IPS DF 6.9 (cell line): ENCODE results near the gene TARS1.
A peak's percentile ranks its signal among the peaks of the same experiment; 100 is the strongest.
"Not testable (repeated sequence)": the region's sequence is repeated elsewhere in the genome, so short reads cannot be mapped to it uniquely, and the experiment has no call there.

Experiments used
- DNase-seq: peaks from one replicate; pipeline ENCODE4 v3.0.0-alpha.2; 2013; ENCODE audit warnings: low read depth, low spot score
- H3K27ac ChIP-seq: one replicate; pipeline ENCODE4 v1.5.1; 2013; ENCODE audit warnings: low read length, control low read depth
- H3K27me3 ChIP-seq: 2 replicates; pipeline ENCODE4 v1.6.1; 2013; ENCODE audit warnings: mild to moderate bottlenecking, low read length; ENCODE audit not compliant: control insufficient read depth, insufficient read depth
- H3K36me3 ChIP-seq: 2 replicates; pipeline ENCODE4 v1.6.1; 2013; ENCODE audit warnings: low read length; ENCODE audit not compliant: control insufficient read depth, insufficient read depth
- H3K4me1 ChIP-seq: 2 replicates; pipeline ENCODE4 v1.6.1; 2013; ENCODE audit warnings: low read length; ENCODE audit not compliant: control insufficient read depth, insufficient read depth
- H3K4me3 ChIP-seq: 2 replicates; pipeline ENCODE4 v1.5.1; 2013; ENCODE audit warnings: mild to moderate bottlenecking, low read length
- H3K9me3 ChIP-seq: 2 replicates; pipeline ENCODE4 v1.6.1; 2013; ENCODE audit warnings: low read length, inconsistent platforms; ENCODE audit not compliant: control insufficient read depth, insufficient read depth
- WGBS: extraction: QIAGEN DNeasy Blood & Tissue Kit; methylation state at CpG from one replicate; pipeline ENCODE4 v1.1.7; 2013; ENCODE audit warnings: mixed read lengths, missing lambda C conversion rate; ENCODE audit not compliant: insufficient read length, insufficient coverage; 5-methylcytosine and 5-hydroxymethylcytosine counted together

The TARS1 gene

GRCh38 chr5:33417632-33418031 is 23.1 kb upstream of the TARS1 start:
- Histone ChIP-seq H3K9me3 (no peaks in the 10 kb centered on the region), H3K27me3 (no peaks in the 10 kb centered on the region), H3K4me1 (no peaks in the 10 kb centered on the region), H3K36me3 (no peaks in the 10 kb centered on the region), H3K27ac (no peak overlapping the region), H3K4me3 (no peak overlapping the region)
- no peak for DNase-seq

DNA sequence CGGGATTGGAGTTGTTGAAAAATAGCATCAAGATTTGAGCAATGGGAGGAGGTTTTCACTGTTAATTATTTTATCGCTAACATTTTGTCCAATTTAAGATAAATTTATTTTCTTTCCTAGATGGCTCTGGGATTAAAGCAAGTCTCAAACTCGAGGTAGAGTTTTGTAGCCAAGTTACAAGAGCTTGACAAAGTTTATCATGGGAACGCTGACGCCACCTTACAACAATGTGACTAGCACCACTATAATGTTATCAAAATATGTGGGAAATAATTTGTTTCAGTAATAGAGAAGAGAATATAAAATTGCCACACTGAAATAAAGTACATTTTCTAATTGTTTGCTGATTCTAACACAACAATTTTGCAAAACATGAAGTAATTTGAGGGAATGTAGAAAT is 19.8 kb upstream of the TARS1 start:
- no peaks in the 10 kb centered on the region for H3K4me1 ChIP-seq
- DNase-seq, result no peak
- H3K4me3 ChIP-seq, result no peak overlapping the region
- H3K27me3 ChIP-seq, result no peaks in the 10 kb centered on the region
- no peak overlapping the region for H3K27ac ChIP-seq
- WGBS, result 100% methylated on average over 1 of the region's 5 CpGs
- no peaks in the 10 kb centered on the region for H3K36me3 ChIP-seq
- no peaks in the 10 kb centered on the region for H3K9me3 ChIP-seq

DNA sequence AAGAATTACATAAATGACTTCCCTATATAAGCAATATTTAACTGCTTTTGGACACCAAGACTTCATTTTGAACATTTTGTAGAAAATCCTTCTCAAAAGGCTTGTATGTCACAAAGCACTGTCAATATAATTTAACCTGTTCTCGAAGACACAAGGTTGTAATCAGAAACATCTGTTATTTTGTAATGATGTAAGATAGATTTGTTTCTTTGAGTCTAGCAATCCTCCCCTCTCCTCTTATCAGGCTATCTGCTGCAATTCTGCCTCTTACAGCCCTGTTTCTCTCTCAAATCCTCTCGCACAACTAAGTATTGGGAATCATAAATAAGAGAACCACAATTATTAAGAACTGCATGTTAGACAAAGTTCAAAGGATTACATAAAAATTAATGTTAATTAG is 18.6 kb upstream of the TARS1 start:
- no peak for DNase-seq
- H3K9me3 ChIP-seq, result no peaks in the 10 kb centered on the region
- H3K27ac ChIP-seq, result no peak overlapping the region
- no CpG with 5 or more reads among the region's 2 CpGs for WGBS
- no peaks in the 10 kb centered on the region for H3K27me3 ChIP-seq
- no peaks in the 10 kb centered on the region for H3K4me1 ChIP-seq
- no peaks in the 10 kb centered on the region for H3K36me3 ChIP-seq
- H3K4me3 ChIP-seq, result no peak overlapping the region

GRCh38 chr5:33423018-33423630 is 17.6 kb upstream of the TARS1 start:
- Histone ChIP-seq H3K27me3 (no peaks in the 10 kb centered on the region), H3K9me3 (no peaks in the 10 kb centered on the region), H3K4me1 (no peaks in the 10 kb centered on the region), H3K36me3 (no peaks in the 10 kb centered on the region), H3K27ac (no peak overlapping the region), H3K4me3 (no peak overlapping the region)
- no CpG with 5 or more reads among the region's 3 CpGs for WGBS
- no peak for DNase-seq

DNA sequence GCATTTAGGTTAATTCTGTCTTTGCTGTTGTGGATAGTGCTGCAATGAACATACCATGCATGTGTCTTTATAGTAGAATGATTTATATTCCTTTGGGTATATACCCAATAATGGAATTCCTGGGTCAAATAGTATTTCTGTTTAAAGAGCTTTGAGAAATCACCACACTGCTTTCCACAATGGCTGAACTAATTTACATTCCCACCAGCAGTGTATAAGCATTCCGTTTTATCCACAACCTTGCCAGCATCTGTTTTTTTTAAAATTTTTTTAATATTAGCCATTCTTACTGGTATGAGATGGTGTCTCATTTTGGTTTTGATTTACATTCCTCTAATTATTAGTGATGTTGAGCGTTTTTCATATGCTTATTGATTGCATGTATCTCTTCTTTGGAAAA is 15.5 kb upstream of the TARS1 start:
- no peak overlapping the region for H3K4me3 ChIP-seq
- H3K27me3 ChIP-seq, result no peaks in the 10 kb centered on the region
- DNase-seq, result no peak
- no peaks in the 10 kb centered on the region for H3K9me3 ChIP-seq
- H3K4me1 ChIP-seq, result no peaks in the 10 kb centered on the region
- no peaks in the 10 kb centered on the region for H3K36me3 ChIP-seq
- no CpG with 5 or more reads among the region's 2 CpGs for WGBS
- H3K27ac ChIP-seq, result no peak overlapping the region

- no peaks in the 10 kb centered on the region for H3K27me3 ChIP-seq
- no peaks in the 10 kb centered on the region for H3K36me3 ChIP-seq
- no peak overlapping the region for H3K4me3 ChIP-seq
- no peaks in the 10 kb centered on the region for H3K4me1 ChIP-seq
- H3K27ac ChIP-seq, result no peak overlapping the region
- H3K9me3 ChIP-seq, result no peaks in the 10 kb centered on the region
- no peak for DNase-seq
- no CpG with 5 or more reads among the region's 1 CpG for WGBS
Observed at GRCh38 chr5:33430983-33431382, 9.8 kb upstream of the TARS1 start.

GRCh38 chr5:33432656-33433055 is 8.1 kb upstream of the TARS1 start:
- no peaks in the 10 kb centered on the region for H3K36me3 ChIP-seq
- no peaks in the 10 kb centered on the region for H3K9me3 ChIP-seq
- H3K4me3 ChIP-seq, result no peak overlapping the region
- WGBS, result no CpG with 5 or more reads among the region's 1 CpG
- H3K27ac ChIP-seq, result no peak overlapping the region
- no peaks in the 10 kb centered on the region for H3K27me3 ChIP-seq
- DNase-seq, result no peak
- no peaks in the 10 kb centered on the region for H3K4me1 ChIP-seq

DNA sequence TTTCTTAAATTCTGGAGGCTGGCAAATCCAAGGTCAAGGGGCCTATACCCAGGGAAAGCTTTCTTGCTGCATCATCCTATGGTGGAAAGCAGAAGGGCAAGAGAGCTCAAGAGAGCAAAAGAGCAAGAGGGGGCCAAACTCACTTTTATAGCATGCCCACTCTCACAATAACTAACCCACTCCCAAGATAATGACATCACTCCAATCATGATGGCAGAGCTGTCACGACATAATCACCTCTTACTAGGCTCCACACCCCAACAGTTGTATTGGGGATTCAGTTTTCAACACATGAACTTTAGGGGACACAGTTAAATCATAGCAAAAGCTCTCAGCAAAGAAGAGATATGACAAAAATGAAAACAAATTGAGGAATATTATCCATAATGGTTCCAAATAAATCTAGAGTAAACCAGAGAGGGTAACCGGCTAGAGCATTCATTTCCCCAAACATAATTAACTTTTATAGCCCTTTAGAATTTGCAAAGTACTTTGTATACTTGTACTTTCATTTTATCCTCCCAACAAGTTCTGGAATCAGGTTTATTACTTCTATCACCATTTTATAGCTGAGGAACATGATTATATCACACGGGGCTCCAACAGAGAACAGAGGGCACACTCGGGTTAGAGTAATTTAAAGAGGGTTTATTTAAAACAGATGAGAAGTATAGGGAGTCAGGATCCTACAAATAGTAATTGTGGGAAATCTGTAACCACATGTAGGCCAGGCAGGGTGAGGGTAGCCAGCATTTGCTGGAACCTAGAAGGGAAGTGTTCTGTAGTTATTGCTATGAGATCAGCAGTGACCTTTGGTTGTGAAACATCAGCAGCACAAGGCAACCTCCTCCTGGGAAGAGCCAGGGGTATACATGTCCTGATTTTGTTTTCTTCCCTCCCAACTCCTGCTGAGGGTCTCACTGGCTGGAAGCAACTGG is 7.2 kb upstream of the TARS1 start:
- H3K9me3 ChIP-seq, result no peaks in the 10 kb centered on the region
- no peak for DNase-seq
- H3K4me3 ChIP-seq, result no peak overlapping the region
- no CpG with 5 or more reads among the region's 4 CpGs for WGBS
- no peaks in the 10 kb centered on the region for H3K27me3 ChIP-seq
- no peak overlapping the region for H3K27ac ChIP-seq
- H3K4me1 ChIP-seq, result no peaks in the 10 kb centered on the region
- no peaks in the 10 kb centered on the region for H3K36me3 ChIP-seq

DNA sequence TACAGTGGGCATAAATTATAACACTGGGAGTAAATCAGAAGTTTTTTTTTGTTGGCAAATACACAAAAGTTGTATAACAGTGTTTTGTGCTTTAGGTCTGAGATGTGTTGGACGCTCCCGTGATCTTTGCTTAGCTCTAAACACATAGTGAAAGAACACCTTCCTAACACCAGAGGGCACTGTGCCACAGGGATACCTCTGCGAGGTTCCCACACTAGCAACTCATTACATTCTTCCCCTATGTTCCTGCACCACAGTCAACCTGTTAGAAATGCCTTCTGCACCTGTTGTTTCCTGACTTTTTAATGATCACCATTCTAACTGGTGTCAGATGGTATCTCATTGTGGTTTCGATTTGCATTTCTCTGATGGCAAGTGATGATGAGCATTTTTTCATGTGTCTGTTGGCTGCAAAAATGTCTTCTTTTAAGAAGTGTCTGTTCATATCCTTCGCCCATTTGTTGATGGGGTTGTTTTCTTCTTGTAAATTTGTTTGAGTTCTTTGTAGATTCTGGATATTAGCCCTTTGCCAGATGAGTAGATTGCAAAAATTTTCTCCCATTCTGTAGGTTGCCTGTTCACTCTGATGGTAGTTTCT is 4.8 kb upstream of the TARS1 start:
- not testable (repeated sequence) for H3K4me3 ChIP-seq, H3K27me3 ChIP-seq, H3K4me1 ChIP-seq, H3K9me3 ChIP-seq, H3K27ac ChIP-seq, H3K36me3 ChIP-seq
- peak; percentile 68 for DNase-seq
- no CpG with 5 or more reads among the region's 5 CpGs for WGBS

DNA sequence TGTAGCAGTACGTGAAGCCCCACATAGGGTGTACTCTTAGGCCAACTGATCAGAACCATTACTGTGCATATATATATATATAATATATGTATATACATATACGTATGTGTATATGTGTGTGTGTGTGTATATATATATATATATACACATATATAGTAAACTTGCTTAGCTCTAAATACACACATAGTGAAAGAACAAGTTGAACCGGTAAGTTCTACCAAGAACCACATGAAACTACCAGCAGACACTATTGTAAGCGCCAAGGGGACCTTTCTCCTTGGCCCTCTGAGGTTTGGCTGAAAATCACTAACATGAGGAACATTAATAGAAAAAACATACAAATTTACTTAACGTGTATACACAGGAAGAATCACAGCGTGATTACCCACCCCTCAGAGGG is 1.8 kb upstream of the TARS1 start:
- no peaks in the 10 kb centered on the region for H3K27me3 ChIP-seq
- no peak overlapping the region for H3K27ac ChIP-seq
- WGBS, result no CpG with 5 or more reads among the region's 6 CpGs
- H3K4me3 ChIP-seq, result no peak overlapping the region; the same call in 1 of the 2 replicates
- no peaks in the 10 kb centered on the region for H3K9me3 ChIP-seq
- H3K36me3 ChIP-seq, result no peaks in the 10 kb centered on the region
- DNase-seq, result no peak
- H3K4me1 ChIP-seq, result no peaks in the 10 kb centered on the region
